ENCODE measurements around the gene ACVR1.
A peak's percentile ranks its signal among the peaks of the same experiment; 100 is the strongest.
"Not testable (repeated sequence)": the region's sequence is repeated elsewhere in the genome, so short reads cannot be mapped to it uniquely, and the experiment has no call there.

ACVR1 gene

GRCh38 chr2:157787364-157787938 is 88.7 kb downstream of the ACVR1 start:
- DNase-seq = no peak

- no peak for DNase-seq
Measured at GRCh38 chr2:157786663-157787363, 89.3 kb downstream of the ACVR1 start.

DNA sequence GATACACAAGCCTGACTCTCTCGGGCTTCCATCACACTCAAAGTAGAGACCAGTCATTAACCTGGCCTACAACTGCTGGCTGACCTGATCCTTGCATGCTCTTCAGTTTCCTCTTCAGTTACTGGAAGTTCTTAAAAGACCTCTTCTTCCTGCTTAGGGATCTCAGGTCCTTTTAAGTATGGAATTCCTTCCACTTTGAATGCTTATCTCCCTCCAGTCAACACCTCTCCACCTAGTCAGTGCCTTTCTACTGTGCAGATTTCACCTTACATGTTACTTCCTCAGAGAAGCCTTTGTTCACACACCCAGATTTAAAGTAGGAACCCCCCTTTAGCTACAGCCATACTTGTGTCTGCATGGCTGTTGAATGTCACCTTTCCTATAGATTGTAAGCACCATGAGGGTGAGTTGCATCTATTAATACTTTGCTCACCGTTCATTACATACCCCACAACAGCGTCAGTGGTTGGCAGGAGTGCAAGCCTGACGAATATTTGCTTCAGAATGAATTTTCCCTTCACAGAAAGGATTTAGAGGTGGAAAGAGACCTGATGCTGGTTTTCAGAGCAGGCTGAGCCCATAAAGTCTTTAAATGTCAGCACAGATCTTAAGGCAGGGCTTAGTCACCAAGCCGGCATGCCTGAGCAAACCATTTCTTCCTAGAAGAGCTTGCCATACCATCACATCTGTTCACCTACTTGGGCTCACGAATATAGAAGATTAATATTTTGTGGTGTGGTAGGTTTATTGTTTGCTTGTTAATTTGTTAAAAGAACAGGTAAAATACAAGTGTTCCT is 90.1 kb downstream of the ACVR1 start:
- peak; percentile 46 for DNase-seq

- no peak for DNase-seq
Measured at GRCh38 chr2:157785200-157785599, 90.9 kb downstream of the ACVR1 start.

DNA sequence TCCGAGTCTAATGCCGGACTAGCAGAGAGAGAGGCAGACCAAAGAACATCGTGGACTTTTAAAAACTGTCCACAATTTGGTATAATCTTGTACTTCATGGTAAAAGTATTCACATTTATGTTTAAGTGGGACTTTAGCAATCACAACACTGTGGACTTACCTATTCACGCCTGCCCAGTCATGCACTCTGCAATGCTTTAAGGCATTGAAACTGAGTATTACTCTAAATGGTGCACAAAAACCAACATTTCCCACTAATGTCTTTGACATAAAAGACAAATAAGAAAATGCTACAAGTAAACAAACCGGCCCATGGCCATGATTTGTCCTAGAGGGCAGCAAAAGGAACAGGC is 91.3 kb downstream of the ACVR1 start:
- DNase-seq = no peak

- no peak for DNase-seq
Measured at GRCh38 chr2:157784169-157784822, 91.8 kb downstream of the ACVR1 start.

DNA sequence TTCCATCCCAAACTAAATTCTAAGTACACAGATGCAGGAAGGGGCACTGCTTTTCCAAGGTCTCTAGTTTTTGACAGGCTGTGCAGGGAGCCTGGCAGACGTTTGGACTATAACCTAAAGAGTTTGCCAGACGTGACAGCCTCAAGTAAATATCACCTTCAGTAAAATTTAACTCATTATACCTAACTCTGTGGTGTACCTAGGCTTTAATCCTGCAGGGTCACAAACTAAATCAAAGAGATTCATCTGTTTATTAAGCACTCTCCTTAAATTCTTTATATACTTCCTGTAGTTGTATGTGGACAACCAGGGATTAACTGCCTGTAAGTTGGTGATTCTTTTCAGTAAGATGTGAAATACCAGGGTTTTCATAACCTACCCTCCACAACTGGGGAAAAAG is 92.9 kb downstream of the ACVR1 start:
- no peak for DNase-seq

DNA sequence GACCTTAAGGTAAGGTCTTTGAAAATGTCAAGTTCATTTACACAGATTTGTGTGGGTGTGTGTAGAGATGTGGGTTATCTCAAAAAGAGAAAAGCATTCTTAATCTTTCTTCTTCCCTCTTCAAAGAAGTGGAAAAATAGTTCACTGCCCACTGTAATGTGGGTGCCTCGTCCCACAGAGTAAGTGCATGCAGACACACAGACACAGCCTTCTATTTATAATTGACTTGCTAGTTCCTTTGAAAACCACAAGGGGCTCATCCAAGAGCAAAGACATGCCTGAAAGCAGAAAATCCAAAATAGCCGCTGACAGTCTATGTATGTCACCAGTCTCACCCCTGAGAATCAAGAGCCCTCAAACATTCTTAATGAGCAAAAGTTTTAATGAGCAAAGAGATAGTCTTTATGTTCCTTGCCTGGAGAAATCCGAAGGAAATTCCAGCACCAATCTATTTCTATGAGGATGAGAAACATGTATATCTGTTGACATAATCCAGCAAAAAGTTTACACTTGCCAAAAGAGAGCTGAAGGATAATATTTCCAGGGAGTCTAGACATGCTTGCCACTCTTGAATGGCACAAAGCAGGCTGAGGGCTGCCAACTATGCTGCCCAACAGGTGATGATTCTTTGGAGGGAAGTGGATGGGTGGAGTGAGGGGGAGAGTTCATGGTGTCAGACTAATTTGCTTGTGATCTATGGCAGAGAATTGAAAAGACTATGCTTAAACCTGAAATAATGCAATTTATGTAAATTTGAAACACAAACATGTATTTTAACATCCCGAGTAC is 93.9 kb downstream of the ACVR1 start:
- DNase-seq = peak; percentile 10

DNA sequence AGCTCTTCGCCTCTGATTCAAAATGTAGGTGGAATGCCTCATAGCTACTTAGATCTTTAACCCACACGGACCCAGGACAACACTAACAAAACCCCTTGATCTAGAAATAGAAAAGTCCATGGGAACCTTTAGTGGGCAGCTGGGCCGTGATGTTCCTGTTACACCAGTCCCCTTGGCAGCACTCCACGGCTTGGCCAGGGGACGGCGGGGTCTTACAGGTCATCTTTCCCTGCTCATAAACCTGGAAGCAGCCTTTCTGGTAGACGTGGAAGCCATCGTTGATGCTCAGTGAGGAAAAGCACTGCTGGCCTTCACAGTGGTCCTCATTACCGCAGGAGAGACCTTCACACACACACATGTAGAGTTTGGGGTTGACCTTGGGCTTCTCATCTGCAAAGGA is 95.9 kb downstream of the ACVR1 start:
- no peak for DNase-seq

- no peak for DNase-seq
Measured at GRCh38 chr2:157779794-157780193, 96.3 kb downstream of the ACVR1 start.

DNA sequence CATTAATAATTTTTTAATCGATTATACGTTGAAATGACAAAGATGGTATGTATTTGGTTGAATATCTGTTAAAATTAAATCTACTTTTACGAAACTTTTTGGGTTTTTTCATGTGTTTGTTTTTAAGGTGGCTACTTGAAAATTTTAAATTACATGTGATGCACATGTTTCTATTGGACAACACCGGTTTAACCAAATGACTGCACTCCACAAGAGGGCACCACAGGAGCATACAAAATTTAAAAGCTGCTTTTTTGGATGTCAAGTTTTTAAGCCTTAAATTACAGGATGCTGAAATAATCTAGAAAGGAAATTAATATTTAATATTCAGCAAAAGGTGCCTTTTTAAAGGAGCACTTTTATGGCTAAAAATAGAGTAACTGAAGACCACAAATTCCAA is 98.7 kb downstream of the ACVR1 start:
- peak; percentile 57 for DNase-seq

DNA sequence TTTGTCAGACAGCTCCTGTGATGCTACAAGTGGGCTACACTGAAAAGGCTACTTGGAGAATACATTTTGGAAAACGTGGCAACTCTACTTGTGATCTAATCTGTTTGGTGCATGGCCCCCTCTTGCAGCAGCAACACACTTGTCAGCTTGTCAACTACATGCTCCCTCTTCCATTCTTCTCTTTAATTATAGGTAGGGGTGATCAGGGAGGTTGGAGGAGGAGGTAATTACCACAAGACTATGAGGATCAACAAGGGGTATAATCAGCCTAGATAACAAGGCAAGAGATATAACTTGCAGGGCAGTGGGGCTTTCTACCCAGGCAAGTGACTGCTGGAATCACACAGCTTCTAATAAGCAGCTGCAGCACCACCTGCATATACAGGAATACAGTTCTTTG is 104.9 kb downstream of the ACVR1 start:
- no peak for DNase-seq

DNA sequence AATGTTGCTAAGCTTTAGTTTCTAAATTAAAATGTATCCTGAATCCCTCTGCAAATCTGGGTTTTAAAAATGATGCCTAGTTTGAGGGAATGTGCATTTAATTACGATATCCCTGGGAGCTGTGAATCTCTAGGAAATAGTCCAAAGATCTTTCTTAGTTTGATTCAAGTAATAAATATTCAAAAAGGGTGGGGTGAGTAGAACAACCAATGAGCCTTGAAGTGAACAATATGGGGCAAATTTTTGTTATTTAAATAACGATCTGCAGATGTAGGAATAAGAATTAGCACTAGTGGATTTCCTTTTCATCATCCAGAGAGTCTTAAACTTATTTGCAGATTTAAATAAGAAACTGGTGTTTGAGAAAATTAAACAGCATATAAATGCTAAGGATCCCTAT is 106.3 kb downstream of the ACVR1 start:
- no peak for DNase-seq

DNA sequence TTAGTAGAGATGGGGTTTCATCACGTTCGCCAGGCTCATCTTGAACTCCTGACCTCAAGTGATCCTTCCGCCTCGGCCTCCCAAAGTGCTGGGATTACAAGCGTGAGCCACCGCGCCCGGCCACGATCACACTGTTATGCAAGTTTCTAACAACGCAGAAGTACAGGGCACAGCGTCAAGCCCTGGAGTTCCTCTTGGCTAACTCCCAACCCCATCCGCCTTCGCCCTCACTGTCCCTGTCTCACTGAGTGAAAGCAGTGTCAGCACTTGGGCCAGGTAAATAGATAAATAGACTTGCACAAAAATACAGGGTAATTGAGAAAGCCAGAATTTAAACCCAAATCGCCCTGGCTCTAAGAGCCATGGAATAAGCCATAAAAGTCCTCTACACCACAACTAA is 111.7 kb downstream of the ACVR1 start:
- no peak for DNase-seq

GRCh38 chr2:157761520-157761919 is 114.6 kb downstream of the ACVR1 start:
- no peak for DNase-seq

GRCh38 chr2:157760949-157761348 is 115.2 kb downstream of the ACVR1 start:
- no peak for DNase-seq

DNA sequence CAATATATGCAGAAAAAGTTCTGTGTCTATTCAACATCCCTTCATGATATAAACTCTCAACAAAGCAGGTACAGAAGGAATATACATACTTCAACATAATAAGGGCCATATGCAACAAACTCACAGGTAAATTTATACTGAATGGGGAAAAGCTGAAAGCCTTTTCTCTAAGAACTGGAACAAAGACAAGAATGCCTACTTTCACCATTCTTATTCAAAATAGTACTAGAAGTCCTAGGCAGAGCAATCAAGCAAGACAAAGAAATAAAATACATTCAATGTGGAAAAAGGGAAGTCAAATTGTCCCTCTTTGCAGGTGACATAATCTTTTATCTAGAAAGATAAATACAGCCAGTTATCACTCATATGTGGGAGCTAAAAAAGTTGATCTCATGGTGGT is 116.3 kb downstream of the ACVR1 start:
- DNase-seq = no peak

DNA sequence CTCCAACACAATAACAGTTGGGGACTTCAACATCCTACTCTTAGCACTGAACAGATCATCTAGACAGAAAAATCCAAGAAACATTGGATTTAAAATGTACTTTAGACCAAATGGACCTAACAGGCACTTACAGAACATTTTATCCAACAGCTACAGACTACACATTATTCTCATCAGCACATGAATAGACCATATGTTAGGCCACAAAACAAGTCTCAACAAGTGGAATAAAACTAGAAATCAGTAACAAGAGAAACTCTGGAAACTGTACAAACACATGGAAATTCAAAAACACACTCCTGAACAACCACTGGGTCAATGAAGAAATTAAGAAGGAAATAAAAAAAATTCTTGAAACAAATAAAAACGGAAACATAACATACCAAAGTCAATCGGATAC is 117.5 kb downstream of the ACVR1 start:
- no peak for DNase-seq

DNA sequence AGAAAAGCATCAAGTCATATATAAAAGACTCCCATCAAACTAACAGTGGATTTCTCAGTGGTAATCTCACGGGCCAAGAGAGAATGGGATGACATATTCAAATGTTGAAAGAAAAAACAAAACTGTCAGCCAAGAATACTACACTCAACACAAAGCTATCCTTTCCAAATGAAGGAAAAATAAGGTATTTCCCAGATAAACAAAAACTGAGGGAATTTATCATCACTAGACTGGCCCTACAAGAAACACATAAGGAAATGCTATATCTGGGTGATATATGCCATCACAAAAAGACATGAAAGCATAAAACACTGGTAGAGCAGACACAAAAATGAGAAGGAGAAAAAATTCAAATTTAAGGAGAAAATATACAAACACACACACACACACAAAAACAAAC is 118.6 kb downstream of the ACVR1 start:
- no peak for DNase-seq

GRCh38 chr2:157756447-157756846 is 119.7 kb downstream of the ACVR1 start:
- not testable (repeated sequence) for DNase-seq

DNA sequence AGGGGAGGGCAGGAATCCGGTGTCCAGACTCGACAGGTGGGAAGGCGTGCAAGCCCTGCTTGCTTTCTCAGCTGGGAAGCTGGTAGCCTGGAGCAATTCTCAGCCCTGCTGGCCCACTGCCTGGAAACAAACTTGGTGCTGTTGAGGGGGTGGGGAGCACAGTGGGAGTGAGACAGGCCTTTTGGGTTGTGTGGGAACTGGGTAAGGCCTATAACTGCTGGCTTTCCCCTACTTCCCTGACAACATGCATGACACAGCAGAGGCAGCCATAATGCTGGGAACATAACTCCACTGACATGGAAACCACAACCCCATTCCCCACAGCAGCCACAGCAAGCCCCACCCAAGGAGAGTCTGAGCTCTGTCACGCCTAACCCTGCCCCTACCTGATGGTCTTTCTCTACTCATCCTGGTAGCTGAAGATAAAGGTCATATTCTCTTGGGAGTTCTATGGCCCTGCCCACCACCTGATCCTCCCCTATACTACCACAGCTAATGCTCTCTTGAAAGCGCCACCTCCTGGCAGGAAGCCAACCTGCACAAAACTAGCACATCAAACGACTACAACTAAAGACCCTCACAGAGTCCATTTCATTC is 124.6 kb downstream of the ACVR1 start:
- DNase-seq = no peak

DNA sequence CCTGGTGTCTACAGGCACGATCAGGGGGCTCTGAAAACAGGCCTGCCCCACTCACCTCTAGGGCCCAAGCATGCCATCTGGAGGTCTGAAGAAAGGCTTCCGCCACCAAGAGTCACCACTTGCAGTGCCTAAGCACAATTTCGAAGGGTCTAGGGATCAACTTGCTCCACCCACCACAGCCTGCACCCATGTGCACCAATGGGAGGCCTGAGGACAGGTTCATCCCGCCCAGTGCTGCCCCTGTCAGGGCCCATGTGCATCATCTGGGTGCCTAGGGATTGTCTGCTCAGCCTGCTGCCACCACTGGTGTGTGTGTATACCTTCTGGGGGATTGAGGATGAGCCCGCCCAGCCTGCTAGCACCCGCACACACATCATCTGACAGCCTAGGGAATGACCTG is 126.4 kb downstream of the ACVR1 start:
- DNase-seq = no peak
